Stimulated activated CD4-positive, alpha-beta T cell treated with anti-CD3 and anti-CD28 coated beads, Interleukin-1b, Interleukin-23, amount 100 ng/mL, for 48 hours (primary cell): ENCODE data around the gene POLD2.
"Not testable (repeated sequence)": the region's sequence is repeated elsewhere in the genome, so short reads cannot be mapped to it uniquely, and the experiment has no call there.

ENCODE experiments used
- DNase-seq: peaks from one replicate; pipeline ENCODE4 v3.0.0-alpha.2; 2020

POLD2 gene

GRCh38 chr7:44134943-44135628 lies 11.7 kb upstream of the POLD2 start:
- DNase-seq: no peak

DNA sequence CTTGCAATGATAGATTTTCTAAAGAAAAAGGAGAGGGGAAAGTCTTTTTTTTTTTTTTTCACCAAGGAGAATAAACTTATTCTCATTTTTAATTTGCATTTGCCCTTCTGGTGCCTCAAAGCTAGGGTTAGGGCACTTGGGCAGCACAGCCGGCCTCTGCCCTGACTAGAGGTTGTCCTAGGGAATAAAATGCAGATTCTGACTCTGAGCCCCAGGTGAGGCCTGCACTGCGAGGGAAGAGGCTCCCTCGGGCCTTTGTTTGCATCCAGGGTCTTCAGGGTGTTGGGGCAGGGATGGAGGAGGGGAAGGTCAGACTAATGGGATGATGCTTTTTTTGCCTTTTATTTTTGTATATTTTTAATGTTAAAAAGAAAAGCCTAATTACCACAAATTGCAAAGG lies 9.9 kb upstream of the POLD2 start:
- no peak for DNase-seq

DNA sequence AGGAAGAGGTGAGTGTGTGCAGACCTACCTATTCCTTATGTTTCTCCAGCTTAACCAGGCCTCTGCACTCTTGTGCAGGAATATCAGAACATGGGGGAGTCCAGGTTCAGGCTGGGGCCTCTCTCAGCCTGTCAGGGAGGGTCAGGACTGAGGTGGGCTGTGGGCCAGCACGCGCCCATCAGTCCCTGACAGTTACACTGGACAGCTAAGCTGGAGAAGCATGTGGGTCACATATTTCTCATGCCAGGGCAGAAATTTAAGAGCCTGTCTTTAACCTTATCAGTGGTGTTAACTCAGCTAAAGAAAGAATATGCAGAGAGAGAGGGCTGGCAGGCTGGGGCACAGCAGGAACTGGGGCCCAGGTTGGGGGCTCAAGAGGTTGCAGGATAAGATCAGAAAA lies 8.7 kb upstream of the POLD2 start:
- DNase-seq: no peak

- DNase-seq: no peak
Observed at GRCh38 chr7:44131173-44132029, 8.1 kb upstream of the POLD2 start.

DNA sequence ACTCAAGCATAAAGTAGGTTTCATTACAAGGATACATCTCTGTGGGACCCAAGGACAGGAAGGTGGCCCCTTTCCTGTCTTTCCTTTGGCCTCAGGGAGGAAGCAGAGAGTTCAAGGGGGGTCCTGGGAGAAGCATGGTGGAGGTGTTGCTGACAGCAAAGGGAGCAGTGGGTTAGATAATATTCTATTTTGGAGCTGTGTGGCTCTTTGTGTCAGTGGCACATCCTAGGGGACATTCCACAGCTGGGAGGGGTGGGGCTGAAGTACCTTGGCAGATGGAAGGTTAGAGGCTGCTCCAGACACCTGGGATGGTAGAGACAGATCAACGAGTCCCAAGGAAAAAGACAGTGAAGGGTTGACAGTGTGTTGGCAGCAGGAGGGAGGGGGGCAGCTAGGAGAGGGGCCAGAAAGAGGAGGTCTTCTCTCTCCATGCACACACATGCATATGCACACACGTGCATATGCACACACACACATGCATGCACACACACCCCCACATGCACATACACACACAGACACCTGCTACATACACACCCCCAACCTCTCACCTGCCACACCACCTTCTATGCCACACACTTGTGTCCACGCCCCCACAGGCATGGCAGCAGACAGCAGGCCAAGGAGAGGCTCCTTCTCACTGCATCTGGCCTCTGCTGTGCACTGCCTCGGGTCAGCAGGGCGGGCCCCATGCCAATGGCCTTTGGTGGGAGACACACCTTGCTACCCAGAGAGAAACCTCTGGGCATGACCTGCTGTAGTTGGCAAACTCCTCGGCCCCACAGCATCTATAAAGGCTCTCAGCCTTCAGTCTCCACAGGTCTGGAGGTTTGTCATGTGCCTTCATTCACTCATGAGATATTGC lies 5.6 kb upstream of the POLD2 start:
- DNase-seq: no peak

GRCh38 chr7:44127161-44127560 lies 3.8 kb upstream of the POLD2 start:
- no peak for DNase-seq

GRCh38 chr7:44126574-44126973 lies 3.2 kb upstream of the POLD2 start:
- not testable (repeated sequence) for DNase-seq

- no peak for DNase-seq
Observed at GRCh38 chr7:44124822-44125202, 1.5 kb upstream of the POLD2 start.

DNA sequence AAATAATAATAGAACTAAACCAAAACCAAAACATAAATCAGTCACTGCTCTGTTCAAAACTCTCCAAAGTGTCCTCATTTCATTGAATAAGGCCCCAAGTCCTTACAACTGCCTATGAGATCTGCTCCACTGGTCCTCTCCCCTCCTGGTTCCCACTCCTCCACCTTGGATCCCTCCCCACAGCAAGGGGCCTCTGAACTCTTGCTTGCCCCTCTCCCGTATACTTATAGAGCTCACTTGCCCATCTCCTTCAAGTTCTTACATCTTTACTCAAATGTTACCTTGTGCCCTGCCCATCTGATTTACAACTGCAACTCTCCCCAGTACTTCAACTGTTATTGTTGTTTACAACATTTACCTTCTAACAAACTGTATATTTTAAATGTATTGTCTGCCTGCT lies 819 bp downstream of the POLD2 start:
- no peak for DNase-seq

DNA sequence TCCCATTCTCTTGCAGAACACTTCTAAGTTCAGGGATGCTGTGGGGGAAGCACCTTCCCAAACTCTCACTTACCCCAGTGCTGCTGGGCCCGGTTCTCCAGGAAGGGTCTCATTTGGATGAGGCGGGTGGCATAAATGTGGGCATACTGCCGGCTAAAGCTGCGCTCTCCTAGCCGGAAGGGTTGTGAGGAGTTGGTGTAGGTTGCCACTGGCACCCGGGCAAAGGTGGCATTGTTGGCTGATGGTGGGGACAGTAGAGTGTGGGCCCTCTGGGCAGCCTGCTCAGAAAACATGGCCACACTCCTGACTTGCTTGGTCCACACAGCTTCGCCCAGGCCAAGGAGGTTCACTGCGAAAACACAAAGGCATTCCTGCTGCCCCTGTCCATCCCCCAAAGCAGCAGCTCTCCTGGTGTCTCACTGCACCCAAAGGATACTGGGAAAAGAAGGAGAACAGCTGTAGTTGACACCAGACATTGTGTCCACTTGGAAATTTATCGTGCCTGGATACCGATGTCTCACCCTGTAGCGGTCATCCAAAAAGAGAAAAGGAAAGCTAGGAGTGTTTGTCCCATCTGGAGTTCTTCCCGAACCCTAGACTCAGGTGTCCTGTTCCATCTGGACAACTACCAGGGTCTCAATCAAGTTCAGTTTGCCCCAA lies 1.5 kb downstream of the POLD2 start:
- no peak for DNase-seq

DNA sequence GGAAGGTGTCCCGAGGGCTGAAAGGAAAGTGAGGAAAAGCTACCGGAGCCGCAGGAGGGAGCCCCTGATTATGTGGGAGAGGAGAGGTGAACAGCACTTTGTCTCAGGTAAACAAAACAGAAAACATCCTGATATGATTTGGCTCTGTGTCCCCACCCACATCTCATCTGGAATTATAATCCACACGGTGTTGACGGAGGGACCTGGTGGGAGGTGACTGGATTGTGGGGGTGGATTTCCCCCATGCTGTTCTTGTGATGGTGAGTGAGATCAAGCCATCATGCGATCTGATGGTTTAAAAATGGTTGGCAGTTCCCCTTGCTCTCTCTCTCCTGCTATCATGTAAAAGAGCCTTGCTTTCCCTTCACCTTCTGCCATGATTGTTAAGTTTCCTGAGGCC lies 3.0 kb downstream of the POLD2 start:
- DNase-seq: no peak

GRCh38 chr7:44119829-44120380 lies 3.4 kb downstream of the POLD2 start:
- DNase-seq: no peak

DNA sequence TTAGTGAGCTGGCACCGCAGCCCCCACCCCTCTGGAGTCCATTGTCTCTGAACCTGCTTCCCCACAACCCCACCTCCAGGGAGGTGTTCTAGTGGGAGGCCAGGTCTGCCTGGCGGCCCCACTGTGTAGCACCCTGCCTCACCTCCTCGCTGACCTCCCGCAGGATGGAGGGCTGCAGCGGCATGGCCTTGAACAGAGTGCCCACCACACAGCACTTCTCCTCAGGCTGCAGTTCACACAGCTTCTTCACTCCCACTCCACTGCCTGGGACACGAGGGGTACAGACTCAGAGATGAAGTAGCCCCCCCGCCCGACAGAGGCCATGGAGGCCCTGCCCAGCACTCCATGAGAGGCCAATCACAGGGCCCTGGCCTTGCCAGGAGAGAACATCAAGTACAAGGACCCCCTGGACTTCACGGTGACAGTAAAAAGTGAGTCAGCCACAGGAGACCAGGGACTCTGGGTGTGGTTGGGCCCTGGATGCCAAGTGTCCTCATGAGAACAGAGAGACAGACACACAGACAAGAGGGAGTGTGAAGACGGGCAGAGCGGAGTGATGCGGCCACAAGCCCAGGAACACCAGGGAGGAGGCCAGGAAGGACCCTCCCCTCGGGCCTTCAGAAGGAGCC lies 5.4 kb downstream of the POLD2 start:
- DNase-seq: no peak

- DNase-seq: no peak
Observed at GRCh38 chr7:44116789-44117666, 6.3 kb downstream of the POLD2 start.

GRCh38 chr7:44116087-44116788 lies 7.1 kb downstream of the POLD2 start:
- DNase-seq: no peak

- no peak for DNase-seq
Observed at GRCh38 chr7:44114586-44115310, 8.6 kb downstream of the POLD2 start.

DNA sequence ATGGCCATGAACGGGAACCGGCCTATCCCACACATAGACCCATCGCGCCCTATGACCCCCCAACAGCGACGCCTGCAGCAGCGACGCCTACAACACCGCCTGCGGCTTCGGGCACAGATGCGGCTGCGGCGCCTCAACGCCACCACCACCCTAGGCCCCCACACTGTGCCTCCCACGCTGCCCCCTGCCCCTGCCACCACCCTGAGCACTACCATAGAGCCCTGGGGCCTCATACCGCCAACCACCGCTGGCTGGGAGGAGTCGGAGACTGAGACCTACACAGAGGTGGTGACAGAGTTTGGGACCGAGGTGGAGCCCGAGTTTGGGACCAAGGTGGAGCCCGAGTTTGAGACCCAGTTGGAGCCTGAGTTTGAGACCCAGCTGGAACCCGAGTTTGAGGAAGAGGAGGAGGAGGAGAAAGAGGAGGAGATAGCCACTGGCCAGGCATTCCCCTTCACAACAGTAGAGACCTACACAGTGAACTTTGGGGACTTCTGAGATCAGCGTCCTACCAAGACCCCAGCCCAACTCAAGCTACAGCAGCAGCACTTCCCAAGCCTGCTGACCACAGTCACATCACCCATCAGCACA lies 9.5 kb downstream of the POLD2 start:
- DNase-seq: no peak

GRCh38 chr7:44112997-44113763 lies 10.2 kb downstream of the POLD2 start:
- no peak for DNase-seq
